ENCODE data around the gene ST3GAL4. TPM values are rescaled to one million over a fixed set of nuclear protein-coding genes. Genes with fewer than 3 reads are reported as not detected.

ST3GAL4 gene
- total and polyA plus RNA-seq, 4 donors: 23.6 to 38.3 (median 31.7) TPM

DNA sequence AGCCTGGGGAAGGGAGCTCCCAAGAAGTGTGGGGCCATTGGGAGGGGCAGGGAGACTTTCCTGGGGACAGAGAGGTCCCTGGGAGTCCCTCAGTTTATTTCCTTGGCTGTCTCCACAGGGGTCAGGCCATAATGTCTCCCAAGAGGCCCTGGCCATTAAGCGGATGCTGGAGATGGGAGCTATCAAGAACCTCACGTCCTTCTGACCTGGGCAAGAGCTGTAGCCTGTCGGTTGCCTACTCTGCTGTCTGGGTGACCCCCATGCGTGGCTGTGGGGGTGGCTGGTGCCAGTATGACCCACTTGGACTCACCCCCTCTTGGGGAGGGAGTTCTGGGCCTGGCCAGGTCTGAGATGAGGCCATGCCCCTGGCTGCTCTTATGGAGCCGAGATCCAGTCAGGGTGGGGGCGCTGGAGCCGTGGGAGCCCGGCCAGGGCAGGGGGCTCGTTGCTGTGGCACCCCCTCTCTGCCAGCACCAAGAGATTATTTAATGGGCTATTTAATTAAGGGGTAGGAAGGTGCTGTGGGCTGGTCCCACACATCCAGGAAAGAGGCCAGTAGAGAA is 58.4 kb downstream of the ST3GAL4 start:
- H3K36me3 ChIP-seq (ENCODE audit: control insufficient read depth in 4 of 4, insufficient read depth in 4 of 4, low read length in 4 of 4): peaks cover 0 to 26% (median 11%) of the 10 kb centered on the region in 4 donors
- whole genome bisulfite sequencing, 2 donors: 82 to 97% methylated on average over 9 of the region's 9 CpGs
- no peaks in the 10 kb centered on the region for H3K9me3 ChIP-seq (ENCODE audit: control insufficient read depth in 4 of 4, insufficient read depth in 3 of 4, low read length in 3 of 4)
- DNase-seq (peak in 1 of 3 donors; percentile 34), ATAC-seq (ENCODE audit: insufficient read depth, low FRiP score) (no peak)
- no peak overlapping the region for H3K4me3 ChIP-seq
- no peaks in the 10 kb centered on the region for H3K27me3 ChIP-seq (ENCODE audit: control insufficient read depth in 3 of 3, insufficient read depth in 3 of 3, low read length in 2 of 3)
- H3K4me1 ChIP-seq (ENCODE audit: control insufficient read depth in 5 of 5, insufficient read depth in 5 of 5, low read length in 5 of 5): peaks cover 13 to 43% (median 26%) of the 10 kb centered on the region in 5 donors
- TF ChIP-seq, protein P1, sequence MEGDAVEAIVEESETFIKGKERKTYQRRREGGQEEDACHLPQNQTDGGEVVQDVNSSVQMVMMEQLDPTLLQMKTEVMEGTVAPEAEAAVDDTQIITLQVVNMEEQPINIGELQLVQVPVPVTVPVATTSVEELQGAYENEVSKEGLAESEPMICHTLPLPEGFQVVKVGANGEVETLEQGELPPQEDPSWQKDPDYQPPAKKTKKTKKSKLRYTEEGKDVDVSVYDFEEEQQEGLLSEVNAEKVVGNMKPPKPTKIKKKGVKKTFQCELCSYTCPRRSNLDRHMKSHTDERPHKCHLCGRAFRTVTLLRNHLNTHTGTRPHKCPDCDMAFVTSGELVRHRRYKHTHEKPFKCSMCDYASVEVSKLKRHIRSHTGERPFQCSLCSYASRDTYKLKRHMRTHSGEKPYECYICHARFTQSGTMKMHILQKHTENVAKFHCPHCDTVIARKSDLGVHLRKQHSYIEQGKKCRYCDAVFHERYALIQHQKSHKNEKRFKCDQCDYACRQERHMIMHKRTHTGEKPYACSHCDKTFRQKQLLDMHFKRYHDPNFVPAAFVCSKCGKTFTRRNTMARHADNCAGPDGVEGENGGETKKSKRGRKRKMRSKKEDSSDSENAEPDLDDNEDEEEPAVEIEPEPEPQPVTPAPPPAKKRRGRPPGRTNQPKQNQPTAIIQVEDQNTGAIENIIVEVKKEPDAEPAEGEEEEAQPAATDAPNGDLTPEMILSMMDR (IDR thresholded peaks at IDR 0.05; ENCODE audit: control extremely low read depth, extremely low read depth): no peak
- peak overlapping the region; percentile 69 to 93 for H3K27ac ChIP-seq (ENCODE audit: low read depth in 1 of 2, low read length in 1 of 2)
- H3K9ac ChIP-seq (ENCODE audit: insufficient read depth in 1 of 2, low read length in 2 of 2): no peak overlapping the region

DNA sequence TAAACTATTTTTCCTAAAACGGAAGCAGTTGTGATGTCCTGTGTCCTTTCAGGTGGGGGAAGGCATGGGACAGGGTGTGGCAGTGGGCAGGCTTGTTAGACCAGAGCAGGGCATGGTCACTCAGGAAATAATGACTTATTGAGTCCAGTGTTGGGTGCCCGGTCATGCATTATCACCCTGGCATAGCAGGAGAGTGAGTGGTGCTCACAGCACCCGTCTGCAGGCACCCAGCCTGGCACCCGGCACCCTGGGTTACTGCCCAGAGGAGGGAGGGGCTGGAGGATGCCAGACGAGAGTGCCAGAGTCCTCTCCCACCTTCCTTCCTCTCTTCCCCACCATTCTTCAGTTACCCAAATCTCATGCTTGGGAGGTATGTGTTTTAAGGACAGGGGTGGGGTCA is 59.1 kb downstream of the ST3GAL4 start:
- H3K9me3 ChIP-seq (ENCODE audit: control insufficient read depth in 4 of 4, insufficient read depth in 3 of 4, low read length in 3 of 4): no peaks in the 10 kb centered on the region
- peak overlapping the region; percentile 69 to 93 for H3K27ac ChIP-seq (ENCODE audit: low read depth in 1 of 2, low read length in 1 of 2)
- H3K27me3 ChIP-seq (ENCODE audit: control insufficient read depth in 3 of 3, insufficient read depth in 3 of 3, low read length in 2 of 3): no peaks in the 10 kb centered on the region
- H3K36me3 ChIP-seq (ENCODE audit: control insufficient read depth in 4 of 4, insufficient read depth in 4 of 4, low read length in 4 of 4): peaks cover 0 to 23% (median 11%) of the 10 kb centered on the region in 4 donors
- no peak for ATAC-seq (ENCODE audit: insufficient read depth, low FRiP score)
- H3K4me3 ChIP-seq: no peak overlapping the region
- no peak overlapping the region for H3K9ac ChIP-seq (ENCODE audit: insufficient read depth in 1 of 2, low read length in 2 of 2)
- DNase-seq: no peak
- H3K4me1 ChIP-seq (ENCODE audit: control insufficient read depth in 5 of 5, insufficient read depth in 5 of 5, low read length in 5 of 5): peaks cover 16 to 48% (median 26%) of the 10 kb centered on the region in 5 donors
- TF ChIP-seq, protein P1 (IDR thresholded peaks at IDR 0.05; ENCODE audit: control extremely low read depth, extremely low read depth): no peak
- 56 to 58% methylated on average over 5 of the region's 5 CpGs for WGBS, 2 donors

DNA sequence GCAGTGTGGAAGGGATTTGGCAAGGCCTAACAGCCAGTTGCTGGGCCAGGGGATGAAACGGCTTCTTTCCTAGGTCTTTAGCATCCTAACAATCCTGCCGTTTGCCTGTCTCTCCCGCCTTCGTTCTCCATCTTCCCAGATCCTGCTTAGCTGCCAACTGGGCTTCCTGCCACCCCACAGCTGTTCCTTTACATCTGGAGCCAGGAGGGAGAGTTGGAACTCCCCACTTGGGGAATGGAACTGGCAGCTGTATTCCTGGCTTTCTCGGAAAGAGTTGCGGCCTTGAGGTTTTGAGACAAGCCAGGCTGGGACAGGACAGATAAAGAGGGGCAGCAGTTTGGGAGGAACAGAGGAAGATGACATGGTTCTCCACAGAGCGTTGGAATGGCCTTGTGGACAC is 59.6 kb downstream of the ST3GAL4 start:
- H3K4me3 ChIP-seq: no peak overlapping the region
- ATAC-seq (ENCODE audit: insufficient read depth, low FRiP score): peak; percentile 15
- WGBS, 2 donors: 63 to 74% methylated on average over 7 of the region's 7 CpGs
- no peaks in the 10 kb centered on the region for H3K9me3 ChIP-seq (ENCODE audit: control insufficient read depth in 4 of 4, insufficient read depth in 3 of 4, low read length in 3 of 4)
- peak overlapping the region; percentile 69 to 93 for H3K27ac ChIP-seq (ENCODE audit: low read depth in 1 of 2, low read length in 1 of 2)
- H3K4me1 ChIP-seq (ENCODE audit: control insufficient read depth in 5 of 5, insufficient read depth in 5 of 5, low read length in 5 of 5): peaks cover 20 to 54% (median 26%) of the 10 kb centered on the region in 5 donors
- no peaks in the 10 kb centered on the region for H3K27me3 ChIP-seq (ENCODE audit: control insufficient read depth in 3 of 3, insufficient read depth in 3 of 3, low read length in 2 of 3)
- peak; percentile 98 to 100 (median 99) for DNase-seq
- TF ChIP-seq, protein P1 (IDR thresholded peaks at IDR 0.05; ENCODE audit: control extremely low read depth, extremely low read depth): no peak
- H3K36me3 ChIP-seq (ENCODE audit: control insufficient read depth in 4 of 4, insufficient read depth in 4 of 4, low read length in 4 of 4): peaks cover 0 to 23% (median 9%) of the 10 kb centered on the region in 4 donors
- H3K9ac ChIP-seq (ENCODE audit: insufficient read depth in 1 of 2, low read length in 2 of 2): no peak overlapping the region

Measured in lung (tissue), 12 donors.